Endothelial cell of umbilical vein (primary cell): Measurements from ENCODE around the gene HOXB5. TPM values are rescaled to one million over a fixed set of nuclear protein-coding genes. Genes with fewer than 3 reads are reported as not detected.

Source experiments
- BruUV-seq: library from RNA; stranded (reverse); fragments of 400-500 nt; replicated peaks from 2 replicates; lab custom pipeline; 2021; lab: Mats Ljungman, UMichigan
- CTCF ChIA-PET: fragments of 300-600, 350-600 bp; sonication (Branson Sonifier 250); formaldehyde crosslinking; loops from one replicate; lab custom pipeline; 2021; ENCODE audit warnings: antibody characterized with exemption, inconsistent platforms; lab: Charles Lee
- POLR2A ChIA-PET: fragments of 300-600, 350-600 bp; sonication (Branson Sonifier 250); formaldehyde crosslinking; loops from one replicate; lab custom pipeline; 2021; ENCODE audit warnings: antibody characterized with exemption, inconsistent platforms; lab: Charles Lee
- DNase-seq: peaks from one replicate; pipeline ENCODE4 v3.0.0-alpha.2; 2011; ENCODE audit warnings: low read depth, low spot score
- FAIRE-seq: peaks from 2 replicates; lab custom pipeline; 2011; peaks lifted over from hg19 to GRCh38; lab: Jason Lieb, UNC
- H2AFZ ChIP-seq: 2 replicates; pipeline ENCODE4 v1.6.0; 2012; ENCODE audit warnings: low read depth, low read length, control low read depth, inconsistent platforms
- H3K27ac ChIP-seq: 2 replicates; pipeline ENCODE4 v1.5.1; 2011; ENCODE audit warnings: low read depth, mild to moderate bottlenecking, control low read depth, low read length, moderate library complexity; ENCODE audit not compliant: insufficient read depth
- H3K27me3 ChIP-seq, 2 experiments: 2 replicates each; pipeline versions ENCODE4 v1.6.0 to v1.6.1; 2011; ENCODE audit warnings: low read length in 2 of 2, mixed read lengths in 1 of 2; ENCODE audit not compliant: control insufficient read depth in 2 of 2, insufficient read depth in 2 of 2
- H3K36me3 ChIP-seq, 2 experiments: 2 replicates in 1 of 2; 3 replicates in 1 of 2; pipeline ENCODE4 v1.5.1; 2011; ENCODE audit warnings: low read length in 2 of 2, mild to moderate bottlenecking in 1 of 2, moderate library complexity in 1 of 2; ENCODE audit not compliant: control insufficient read depth in 2 of 2, insufficient read depth in 2 of 2; ENCODE audit errors: extremely low read depth in 1 of 2
- H3K4me1 ChIP-seq: 3 replicates; pipeline ENCODE4 v1.5.1; 2011; ENCODE audit warnings: mild to moderate bottlenecking, low read length; ENCODE audit not compliant: control insufficient read depth, insufficient read depth; ENCODE audit errors: extremely low read depth
- H3K4me2 ChIP-seq: 2 replicates; pipeline ENCODE4 v1.6.1; 2011; ENCODE audit warnings: low read length, control low read depth, mixed read lengths; ENCODE audit not compliant: insufficient read depth
- H3K4me3 ChIP-seq, 3 experiments: fragments of 200-600 bp in 1 of 3; sonication (generic), shearing (Covaris generic) in 1 of 3; replicated peaks in 1 of 3; 2 replicates each; pipeline ENCODE4 v1.5.1; 2011 to 2016; ENCODE audit warnings: control low read depth in 3 of 3, low read length in 3 of 3, mild to moderate bottlenecking in 2 of 3, inconsistent platforms in 1 of 3, low read depth in 1 of 3, moderate library complexity in 1 of 3; ENCODE audit not compliant: insufficient read depth in 1 of 3
- H3K79me2 ChIP-seq: 2 replicates; pipeline ENCODE4 v1.6.0; 2012; ENCODE audit warnings: low read length, inconsistent platforms; ENCODE audit not compliant: control insufficient read depth, insufficient read depth
- H3K9ac ChIP-seq: replicated peaks from 2 replicates; pipeline ENCODE3; 2011; ENCODE audit warnings: low read length, control low read depth; ENCODE audit not compliant: insufficient read depth; ENCODE audit errors: extremely low read depth
- H3K9me1 ChIP-seq: replicated peaks from 3 replicates; pipeline ENCODE4 v1.6.0; 2011; ENCODE audit warnings: mild to moderate bottlenecking, low read length; ENCODE audit not compliant: control insufficient read depth, insufficient read depth; ENCODE audit errors: extremely low read depth
- H3K9me3 ChIP-seq: replicated peaks from 2 replicates; pipeline ENCODE4 v1.5.1; 2012; ENCODE audit warnings: low read length, inconsistent platforms; ENCODE audit not compliant: control insufficient read depth, insufficient read depth
- H4K20me1 ChIP-seq: replicated peaks from 2 replicates; pipeline ENCODE3; 2011; ENCODE audit warnings: mild to moderate bottlenecking, low read length; ENCODE audit not compliant: control insufficient read depth, insufficient read depth; ENCODE audit errors: extremely low read depth
- FOS ChIP-seq: IDR thresholded peaks from 2 replicates; pipeline ENCODE4 v1.6.1; 2011; ENCODE audit warnings: mild to moderate bottlenecking, low read length, moderate library complexity, borderline replicate concordance; ENCODE audit not compliant: insufficient read depth
- JUN ChIP-seq: IDR thresholded peaks from 2 replicates; pipeline ENCODE4 v1.6.1; 2011; ENCODE audit warnings: borderline replicate concordance, low read depth; ENCODE audit not compliant: insufficient read length, insufficient read depth
- MYC ChIP-seq: IDR thresholded peaks from one replicate; pipeline ENCODE4 v1.6.1; 2011; ENCODE audit warnings: mild to moderate bottlenecking, low read depth, low read length
- POLR2AphosphoS5 ChIP-seq: IDR thresholded peaks from 2 replicates; pipeline ENCODE4 v1.6.1; 2012; ENCODE audit warnings: low read depth, mild to moderate bottlenecking, control low read depth, low read length, moderate library complexity; ENCODE audit not compliant: insufficient read depth
- dilution Hi-C: fragments of 300-500 bp; cut with MboI; formaldehyde crosslinking; loops from one replicate; pipeline ENCODE4 v1.15.0; 2019; ENCODE audit warnings: low sequenced_read_pairs; ENCODE audit not compliant: extremely low pct_ligation_motif_present
- intact Hi-C: fragments of 100-400 bp; cut with micrococcal nuclease; formaldehyde crosslinking; loops from one replicate; pipeline ENCODE4 v1.10.0; 2022
- polyA plus RNA-seq, 4 experiments: library from polyadenylated mRNA; depleted of rRNA in 3 of 4; stranded (reverse) in 3 of 4; unstranded in 1 of 4; fragments of >200 nt; gene quantifications; 2 replicates each; pipeline versions ENCODE4 v1.2.1 to v1.2.3, GENCODE V29; 2011 to 2012; ENCODE audit warnings: missing spikeins in 1 of 4
- total RNA-seq: library from RNA; stranded (reverse); gene quantifications from 2 replicates; pipeline ENCODE4 v1.2.3, GENCODE V29; 2021
- TF ChIP-seq, protein P1 (sequence below), 2 donors: IDR thresholded peaks; 1 replicate in 1 of 2; 2 replicates in 1 of 2; pipeline ENCODE4 v1.5.1; 2011; ENCODE audit warnings: low read length in 2 of 2, mild to moderate bottlenecking in 2 of 2, moderate library complexity in 2 of 2, control low read depth in 1 of 2, inconsistent platforms in 1 of 2, low read depth in 1 of 2; ENCODE audit not compliant: insufficient read depth in 1 of 2; ENCODE audit errors: extremely low read depth in 1 of 2

Gene HOXB5
- total and polyA plus RNA-seq, 2 donors (not counting 3 experiments of a cell fraction or from before 2014, with no cell fraction given) = 2.0 to 8.5 TPM

DNA sequence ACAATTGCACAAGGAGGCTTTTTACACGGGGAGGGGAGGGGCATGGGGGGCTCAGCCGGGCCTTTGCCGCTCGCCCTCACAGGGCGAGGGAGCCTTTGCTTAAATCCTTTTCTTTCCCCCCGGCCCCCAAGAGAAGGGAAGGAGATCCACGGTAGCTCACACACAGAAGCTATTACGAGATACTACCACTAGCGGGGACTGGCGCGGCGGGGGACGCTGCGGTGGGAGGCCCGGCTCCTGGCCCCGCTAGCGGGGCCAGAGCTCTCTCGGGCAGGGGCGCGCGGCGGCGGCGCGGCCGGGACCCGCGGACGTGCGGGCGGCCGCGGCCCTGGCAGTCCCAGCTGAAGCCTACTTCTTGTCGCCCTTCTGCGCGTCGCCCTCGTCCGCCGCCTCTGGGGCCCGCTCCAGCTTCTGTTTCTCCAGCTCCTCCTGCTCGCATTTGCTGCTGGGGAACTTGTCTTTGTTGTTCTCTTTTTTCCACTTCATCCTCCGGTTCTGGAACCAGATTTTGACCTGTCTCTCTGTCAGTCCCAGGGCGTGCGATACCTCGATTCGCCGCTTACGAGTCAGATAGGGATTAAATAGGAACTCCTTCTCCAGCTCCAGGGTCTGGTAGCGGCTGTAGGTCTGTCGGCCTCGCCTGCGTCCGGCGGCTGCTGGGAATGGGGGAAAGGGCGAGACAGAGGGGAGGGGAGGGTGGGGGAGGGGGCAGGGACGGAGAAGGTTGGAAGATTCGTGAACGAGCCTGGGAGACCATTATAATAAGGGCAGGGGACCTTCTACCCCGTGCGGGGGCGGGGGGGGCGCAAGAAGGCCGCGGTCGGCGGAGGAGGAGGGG lies 19.5 kb upstream of the HOXB5 start:
- FAIRE-seq = peak; percentile 72
- TF ChIP-seq FOS (no peak), JUN (no peak), POLR2AphosphoS5 (peak; percentile 35), MYC (no peak)
- TF ChIP-seq, protein P1, sequence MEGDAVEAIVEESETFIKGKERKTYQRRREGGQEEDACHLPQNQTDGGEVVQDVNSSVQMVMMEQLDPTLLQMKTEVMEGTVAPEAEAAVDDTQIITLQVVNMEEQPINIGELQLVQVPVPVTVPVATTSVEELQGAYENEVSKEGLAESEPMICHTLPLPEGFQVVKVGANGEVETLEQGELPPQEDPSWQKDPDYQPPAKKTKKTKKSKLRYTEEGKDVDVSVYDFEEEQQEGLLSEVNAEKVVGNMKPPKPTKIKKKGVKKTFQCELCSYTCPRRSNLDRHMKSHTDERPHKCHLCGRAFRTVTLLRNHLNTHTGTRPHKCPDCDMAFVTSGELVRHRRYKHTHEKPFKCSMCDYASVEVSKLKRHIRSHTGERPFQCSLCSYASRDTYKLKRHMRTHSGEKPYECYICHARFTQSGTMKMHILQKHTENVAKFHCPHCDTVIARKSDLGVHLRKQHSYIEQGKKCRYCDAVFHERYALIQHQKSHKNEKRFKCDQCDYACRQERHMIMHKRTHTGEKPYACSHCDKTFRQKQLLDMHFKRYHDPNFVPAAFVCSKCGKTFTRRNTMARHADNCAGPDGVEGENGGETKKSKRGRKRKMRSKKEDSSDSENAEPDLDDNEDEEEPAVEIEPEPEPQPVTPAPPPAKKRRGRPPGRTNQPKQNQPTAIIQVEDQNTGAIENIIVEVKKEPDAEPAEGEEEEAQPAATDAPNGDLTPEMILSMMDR (IDR thresholded peaks at IDR 0.05; ENCODE audit: extremely low read depth in 1 of 2, insufficient read depth in 1 of 2, low read depth in 1 of 2, low read length in 2 of 2) = peak; percentile 4 to 47
- Histone ChIP-seq H3K27ac (peak overlapping the region; percentile 47), H3K4me1 (peaks cover 38% of the 10 kb centered on the region), H3K9me3 (no peaks in the 10 kb centered on the region), H3K9me1 (no peaks in the 10 kb centered on the region), H3K4me2 (peak overlapping the region; percentile 85), H3K27me3 (peaks cover 28 to 35% of the 10 kb centered on the region in 2 experiments), H3K36me3 (no peaks in the 10 kb centered on the region), H3K4me3 (peak overlapping the region; percentile 52 to 86 (median 80)), H4K20me1 (no peaks in the 10 kb centered on the region), H3K9ac (peak overlapping the region; percentile 49), H2AFZ (peak overlapping the region; percentile 93), H3K79me2 (peaks cover 19% of the 10 kb centered on the region)
- DNase-seq = peak; percentile 67
- dilution Hi-C loops = no loop called here
- intact Hi-C loops = loop anchor here (1.0 kb wide), 1 partner anchor 9 kb away; the partner anchor contains the start of gene HOXB6
- ChIA-PET CTCF (interaction anchor here (0.6 to 4.9 kb wide), 25 partner anchors 9 to 601 kb away, joined by 3 to 26 read pairs (median 5); partner anchors contain the start of genes HOXB5 and HOXB9), POLR2A (interaction anchor here (0.8 to 1.4 kb wide), 2 partner anchors 15 to 351 kb away, joined by 4 to 6 read pairs; no protein-coding TSS in a partner anchor)
- no TSS peak for BruUV-seq
